Frontal cortex (tissue), 4 donors: ENCODE results near the gene GTF3C2. TPM values are rescaled to one million over a fixed set of nuclear protein-coding genes. Genes with fewer than 3 reads are reported as not detected.
A peak's percentile ranks its signal among the peaks of the same experiment; 100 is the strongest.

Experiments
- DNase-seq, 2 donors: peaks; one replicate each; pipeline ENCODE4 v3.0.0; 2012; ENCODE audit warnings: low spot score in 2 of 2
- FAIRE-seq: peaks from 2 replicates; lab custom pipeline; 2012; peaks lifted over from hg19 to GRCh38; lab: Jason Lieb, UNC
- total RNA-seq: library from RNA; depleted of rRNA; stranded (reverse); fragments of >200 nt; gene quantifications from one replicate; pipeline ENCODE4 v1.2.3, GENCODE V29; 2014
- donor health status: control.
- donor health status: control.
- donor health status: control.

GTF3C2 gene
- total RNA-seq = 37.5 TPM

GRCh38 chr2:27356382-27357181 lies at the start of gene GTF3C2:
TSS of gene GTF3C2 (minus strand) at chr2:27356764. CDS start at chr2:27343554, 13,210 bp downstream.
- FAIRE-seq = no peak

GRCh38 chr2:27400348-27401135 lies 44.0 kb upstream of the GTF3C2 start:
- FAIRE-seq (no peak), DNase-seq (no peak)

More at GRCh38 chr2:27356382-27357181, at the start of gene GTF3C2:
- peak; percentile 85 to 91 for DNase-seq

- FAIRE-seq (no peak), DNase-seq (no peak)
These were observed 42.4 kb upstream of the GTF3C2 start for GRCh38 chr2:27398962-27399361.

- FAIRE-seq = no peak
These were observed 36.7 kb upstream of the GTF3C2 start for GRCh38 chr2:27393225-27393624.

GRCh38 chr2:27390822-27391679 lies 34.5 kb upstream of the GTF3C2 start:
- DNase-seq (no peak), FAIRE-seq (no peak)

More at GRCh38 chr2:27393225-27393624, 36.7 kb upstream of the GTF3C2 start:
- no peak for DNase-seq

- no peak for FAIRE-seq
- no peak for DNase-seq
These were observed 25.1 kb upstream of the GTF3C2 start for GRCh38 chr2:27381577-27382181.

GRCh38 chr2:27380626-27381545 lies 24.3 kb upstream of the GTF3C2 start, which contains the start of gene ZNF513:
TSS of gene ZNF513 (minus strand) at chr2:27380734. CDS start at chr2:27380526, 208 bp downstream.
- FAIRE-seq (peak; percentile 45), DNase-seq (peak; percentile 95 to 98)

GRCh38 chr2:27379836-27380625 lies 23.5 kb upstream of the GTF3C2 start:
- no peak for FAIRE-seq
- peak; percentile 78 to 79 for DNase-seq

GRCh38 chr2:27379383-27379835 lies 22.8 kb upstream of the GTF3C2 start:
- FAIRE-seq = no peak

GRCh38 chr2:27378809-27379290 lies 22.3 kb upstream of the GTF3C2 start:
- FAIRE-seq = no peak
- no peak for DNase-seq

More at GRCh38 chr2:27379383-27379835, 22.8 kb upstream of the GTF3C2 start:
- DNase-seq = no peak

GRCh38 chr2:27378096-27378808 lies 21.7 kb upstream of the GTF3C2 start:
- no peak for FAIRE-seq

GRCh38 chr2:27377618-27378095 lies 21.1 kb upstream of the GTF3C2 start:
- DNase-seq (no peak), FAIRE-seq (no peak)

More at GRCh38 chr2:27378096-27378808, 21.7 kb upstream of the GTF3C2 start:
- no peak for DNase-seq

GRCh38 chr2:27376866-27377617 lies 20.5 kb upstream of the GTF3C2 start:
- DNase-seq = no peak
- no peak for FAIRE-seq

GRCh38 chr2:27376151-27376865 lies 19.7 kb upstream of the GTF3C2 start:
- DNase-seq = no peak
- no peak for FAIRE-seq

- FAIRE-seq = no peak
- DNase-seq = no peak
These were observed 19.0 kb upstream of the GTF3C2 start for GRCh38 chr2:27375513-27376099.
